Lung (tissue), 12 donors: Measurements from ENCODE around the gene C8B. TPM values are rescaled to one million over a fixed set of nuclear protein-coding genes. Genes with fewer than 3 reads are reported as not detected.

ENCODE experiments used
- ATAC-seq: fragments of 200-7000 bp; cut with Tn5 transposase; one replicate; pipeline ENCODE4 v1.9.1; 2020; ENCODE audit warnings: moderate number of reproducible peaks; ENCODE audit not compliant: insufficient read depth, low FRiP score
- DNase-seq, 3 donors: peaks; one replicate each; pipeline ENCODE4 v3.0.0-alpha.2; 2013 to 2017
- H3K27ac ChIP-seq, 2 donors: one replicate each; pipeline ENCODE4 v1.5.1; 2013; ENCODE audit warnings: mild to moderate bottlenecking in 2 of 2, moderate library complexity in 2 of 2, control low read depth in 1 of 2, inconsistent platforms in 1 of 2, low read depth in 1 of 2, low read length in 1 of 2
- H3K27me3 ChIP-seq, 3 donors: one replicate each; pipeline ENCODE4 v1.5.1; 2013; ENCODE audit warnings: low read length in 2 of 3; ENCODE audit not compliant: control insufficient read depth in 3 of 3, insufficient read depth in 3 of 3
- H3K36me3 ChIP-seq, 4 donors: one replicate each; pipeline ENCODE4 v1.5.1; 2013; ENCODE audit warnings: low read length in 4 of 4, mild to moderate bottlenecking in 1 of 4, moderate library complexity in 1 of 4; ENCODE audit not compliant: control insufficient read depth in 4 of 4, insufficient read depth in 4 of 4
- H3K4me1 ChIP-seq, 5 donors: one replicate each; pipeline ENCODE4 v1.5.1; 2013; ENCODE audit warnings: low read length in 5 of 5, mild to moderate bottlenecking in 2 of 5, moderate library complexity in 1 of 5; ENCODE audit not compliant: control insufficient read depth in 5 of 5, insufficient read depth in 5 of 5
- H3K4me3 ChIP-seq: one replicate; pipeline ENCODE4 v1.5.1; 2013; ENCODE audit warnings: mild to moderate bottlenecking, control low read depth, moderate library complexity
- H3K9ac ChIP-seq, 2 donors: one replicate each; pipeline ENCODE4 v1.5.1; 2013; ENCODE audit warnings: low read length in 2 of 2, control low read depth in 1 of 2; ENCODE audit not compliant: insufficient read depth in 1 of 2
- H3K9me3 ChIP-seq, 4 donors: one replicate each; pipeline ENCODE4 v1.5.1; 2013; ENCODE audit warnings: low read length in 3 of 4, mild to moderate bottlenecking in 1 of 4, moderate library complexity in 1 of 4; ENCODE audit not compliant: control insufficient read depth in 4 of 4, insufficient read depth in 3 of 4
- WGBS, 2 donors: extraction: QIAGEN DNeasy Blood & Tissue Kit; methylation state at CpG; one replicate each; pipeline ENCODE4 v1.1.7; 2013; 5-methylcytosine and 5-hydroxymethylcytosine counted together
- polyA plus RNA-seq, 2 donors: library from polyadenylated mRNA; stranded (reverse); fragments of 200-250 nt; gene quantifications; one replicate each; pipeline ENCODE4 v1.2.1, GENCODE V29; 2013
- total RNA-seq, 2 donors: library from RNA; depleted of rRNA in 1 of 2; stranded (reverse); fragments of >200 nt in 1 of 2; gene quantifications; one replicate each; pipeline ENCODE4 v1.2.1, GENCODE V29; 2014 to 2021
- TF ChIP-seq, protein P1 (sequence below): IDR thresholded peaks from 2 replicates; pipeline ENCODE4 v1.5.1; 2012; ENCODE audit warnings: mild to moderate bottlenecking; ENCODE audit errors: control extremely low read depth, extremely low read depth
- donor health status: control.
- donor health status: control.
- donor health status: Bipolar disorder and iron deficiency.
- donor health status: healthy.
- donor health status: DM: yes; HTN: yes; CAD: no.

Gene C8B
- total and polyA plus RNA-seq, 4 donors: 0.22 to 2.8 (median 1.7) TPM

DNA sequence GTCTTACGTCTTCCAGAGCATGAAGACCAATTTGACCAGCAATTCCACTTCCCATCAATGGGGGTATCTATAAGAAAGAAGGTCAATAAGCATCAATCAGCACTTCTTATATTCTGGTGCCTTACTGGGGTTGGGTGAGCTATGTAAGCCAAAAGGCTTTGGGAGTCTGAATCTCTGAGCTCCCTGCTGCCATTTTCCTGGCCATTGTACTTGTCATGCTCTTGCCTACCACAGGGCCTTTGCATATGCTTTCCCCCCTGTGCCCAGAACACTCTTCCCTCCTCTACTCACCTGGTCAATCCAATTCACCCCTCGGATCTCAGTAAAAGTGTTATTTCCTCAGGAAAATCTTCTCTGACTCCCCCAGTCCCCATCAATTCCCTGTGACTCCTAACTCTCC is 36.3 kb downstream of the C8B start:
- no peaks in the 10 kb centered on the region for H3K27me3 ChIP-seq
- WGBS, 2 donors: 77 to 90% methylated on average over 2 of the region's 2 CpGs
- DNase-seq (no peak), ATAC-seq (no peak)
- no peaks in the 10 kb centered on the region for H3K4me1 ChIP-seq
- TF ChIP-seq, protein P1, sequence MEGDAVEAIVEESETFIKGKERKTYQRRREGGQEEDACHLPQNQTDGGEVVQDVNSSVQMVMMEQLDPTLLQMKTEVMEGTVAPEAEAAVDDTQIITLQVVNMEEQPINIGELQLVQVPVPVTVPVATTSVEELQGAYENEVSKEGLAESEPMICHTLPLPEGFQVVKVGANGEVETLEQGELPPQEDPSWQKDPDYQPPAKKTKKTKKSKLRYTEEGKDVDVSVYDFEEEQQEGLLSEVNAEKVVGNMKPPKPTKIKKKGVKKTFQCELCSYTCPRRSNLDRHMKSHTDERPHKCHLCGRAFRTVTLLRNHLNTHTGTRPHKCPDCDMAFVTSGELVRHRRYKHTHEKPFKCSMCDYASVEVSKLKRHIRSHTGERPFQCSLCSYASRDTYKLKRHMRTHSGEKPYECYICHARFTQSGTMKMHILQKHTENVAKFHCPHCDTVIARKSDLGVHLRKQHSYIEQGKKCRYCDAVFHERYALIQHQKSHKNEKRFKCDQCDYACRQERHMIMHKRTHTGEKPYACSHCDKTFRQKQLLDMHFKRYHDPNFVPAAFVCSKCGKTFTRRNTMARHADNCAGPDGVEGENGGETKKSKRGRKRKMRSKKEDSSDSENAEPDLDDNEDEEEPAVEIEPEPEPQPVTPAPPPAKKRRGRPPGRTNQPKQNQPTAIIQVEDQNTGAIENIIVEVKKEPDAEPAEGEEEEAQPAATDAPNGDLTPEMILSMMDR: no peak
- H3K36me3 ChIP-seq: no peaks in the 10 kb centered on the region
- no peak overlapping the region for H3K4me3 ChIP-seq
- H3K9ac ChIP-seq: no peak overlapping the region
- no peak overlapping the region for H3K27ac ChIP-seq
- H3K9me3 ChIP-seq: peaks cover 0 to 4% (median 0%) of the 10 kb centered on the region in 4 donors

DNA sequence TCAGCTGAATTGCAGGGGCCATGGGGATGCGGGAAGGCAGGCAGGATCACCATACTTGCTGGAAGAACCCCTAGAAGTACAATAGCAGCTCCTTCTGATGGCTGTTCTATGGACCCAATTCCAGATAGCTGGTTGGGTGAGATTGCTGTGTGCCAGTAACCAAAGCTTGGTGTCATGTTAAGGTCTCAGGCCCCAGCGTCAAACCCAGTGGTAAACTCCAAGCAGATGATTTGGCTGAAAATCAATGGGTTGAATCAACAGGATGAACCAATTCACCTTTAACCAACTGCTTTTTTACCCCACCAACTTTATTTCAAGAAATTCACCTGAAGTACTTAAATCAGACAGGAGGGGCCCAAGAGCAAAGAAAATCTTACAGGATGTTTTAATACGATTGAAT is 37.8 kb downstream of the C8B start:
- 94 to 97% methylated on average over 3 of the region's 3 CpGs for WGBS, 2 donors
- DNase-seq (no peak), ATAC-seq (no peak)
- H3K27ac ChIP-seq: no peak overlapping the region
- peaks cover 0 to 6% (median 0%) of the 10 kb centered on the region in 4 donors for H3K9me3 ChIP-seq
- no peaks in the 10 kb centered on the region for H3K27me3 ChIP-seq
- no peak overlapping the region for H3K9ac ChIP-seq
- H3K4me3 ChIP-seq: no peak overlapping the region
- H3K36me3 ChIP-seq: no peaks in the 10 kb centered on the region
- no peaks in the 10 kb centered on the region for H3K4me1 ChIP-seq
- TF ChIP-seq, protein P1: no peak

DNA sequence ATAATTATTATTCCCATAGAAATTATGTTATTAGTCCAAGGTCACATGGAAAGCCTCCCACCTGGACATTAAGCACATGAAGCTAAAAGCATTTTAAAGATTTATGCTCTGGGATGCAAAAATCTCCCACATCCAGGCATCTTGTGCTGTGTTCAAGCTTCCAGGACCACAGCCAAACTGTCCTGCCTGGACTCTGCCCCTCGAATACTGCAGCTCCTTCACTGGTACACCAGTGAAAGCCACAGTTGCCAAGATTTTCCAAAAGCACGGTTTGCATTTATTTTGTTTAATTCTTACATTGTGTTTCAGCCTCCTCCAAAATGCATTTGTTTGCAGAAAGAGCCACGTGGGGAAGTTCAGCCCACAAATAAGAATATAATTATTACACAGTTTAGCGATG is 38.6 kb downstream of the C8B start:
- no peaks in the 10 kb centered on the region for H3K27me3 ChIP-seq
- DNase-seq: no peak
- H3K9ac ChIP-seq: no peak overlapping the region
- no peaks in the 10 kb centered on the region for H3K4me1 ChIP-seq
- 69 to 75% methylated on average over 4 of the region's 4 CpGs for WGBS, 2 donors
- H3K4me3 ChIP-seq: no peak overlapping the region
- TF ChIP-seq, protein P1: no peak
- peaks cover 0 to 6% (median 0%) of the 10 kb centered on the region in 4 donors for H3K9me3 ChIP-seq
- no peaks in the 10 kb centered on the region for H3K36me3 ChIP-seq
- no peak overlapping the region for H3K27ac ChIP-seq
- no peak for ATAC-seq

DNA sequence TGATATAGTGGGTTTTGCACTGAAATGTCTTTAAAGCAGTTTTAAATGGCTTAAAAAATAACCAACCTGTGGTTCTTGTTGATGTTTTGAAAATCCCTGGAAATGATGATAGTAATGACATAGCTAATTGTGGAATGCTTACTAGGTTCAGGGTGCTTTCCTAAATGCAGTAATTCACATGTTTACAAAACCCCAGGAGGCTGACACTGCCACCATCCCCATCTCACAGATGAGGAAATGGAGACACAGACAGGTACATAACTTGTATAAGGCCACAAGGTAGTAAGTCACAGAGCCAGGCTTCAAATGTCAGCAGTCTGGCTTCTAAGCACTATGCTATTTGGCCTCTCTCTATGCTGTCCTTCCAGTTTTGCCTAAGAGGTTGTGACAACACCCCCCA is 40.6 kb downstream of the C8B start:
- ATAC-seq: no peak
- Histone ChIP-seq H3K27me3 (no peaks in the 10 kb centered on the region), H3K9ac (no peak overlapping the region), H3K4me3 (no peak overlapping the region), H3K4me1 (peaks cover 0 to 3% (median 0%) of the 10 kb centered on the region in 5 donors), H3K27ac (no peak overlapping the region), H3K9me3 (peaks cover 0 to 9% (median 0%) of the 10 kb centered on the region in 4 donors), H3K36me3 (no peaks in the 10 kb centered on the region)
- TF ChIP-seq, protein P1: no peak
- DNase-seq: no peak
